T-helper 22 cell (primary cell): ENCODE results near the gene NCK2.

Source experiments
- DNase-seq: peaks from one replicate; pipeline ENCODE4 v3.0.0-alpha.2; 2020; ENCODE audit warnings: low read depth

Gene NCK2

DNA sequence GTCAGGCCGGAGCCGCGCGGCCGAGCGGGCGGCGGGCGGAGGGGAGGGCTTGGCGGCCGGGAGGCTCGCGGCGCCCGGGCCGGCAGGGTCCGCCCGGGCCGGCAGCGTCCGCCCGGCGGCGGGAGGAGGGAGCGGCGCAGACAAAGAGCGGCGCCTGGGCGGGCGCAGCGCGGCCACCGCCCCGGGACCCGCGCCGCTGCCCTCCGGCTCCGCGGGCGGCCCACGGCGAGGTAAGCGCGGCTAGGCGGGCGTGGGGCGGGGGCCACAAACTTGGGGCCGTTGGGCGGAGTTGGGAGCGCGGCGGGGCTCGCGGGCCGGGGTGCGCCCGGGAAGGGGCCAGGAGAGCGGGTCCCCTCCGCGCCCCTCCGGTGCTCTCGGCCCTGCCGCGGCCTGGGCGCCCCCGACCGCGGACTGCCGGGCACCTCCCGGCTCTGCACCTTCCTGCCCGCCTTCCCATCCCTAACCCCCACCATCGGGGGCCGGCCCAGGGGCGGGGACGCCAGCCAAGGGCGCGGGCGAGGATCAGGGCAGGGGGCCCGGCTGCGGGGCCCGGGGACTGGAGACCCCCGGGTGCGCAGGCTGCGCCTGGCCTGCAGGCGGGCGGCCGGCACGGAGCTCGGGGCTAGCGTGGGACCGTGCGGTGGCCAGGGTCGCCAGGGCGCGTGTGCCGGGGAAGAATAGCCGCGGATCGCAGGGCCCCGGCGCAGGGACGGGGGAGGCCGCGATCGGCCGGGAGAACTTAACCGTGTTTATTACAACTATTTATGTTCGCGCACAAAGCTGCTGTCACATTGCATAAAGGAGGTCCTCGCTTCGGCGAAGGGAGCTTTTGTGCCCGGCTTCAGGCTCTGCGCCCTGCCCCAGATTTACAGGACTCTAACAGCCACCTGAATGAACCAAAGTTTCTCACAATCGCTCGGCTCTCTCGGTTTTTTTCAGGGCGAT, at the start of gene NCK2:
Gene NCK2, plus strand, starts transcription at position 4 of the 945 bp plus-strand sequence. CDS start 110,152 bp downstream, outside the sequence.
- DNase-seq, result no peak

GRCh38 chr2:105697781-105698449, 46.8 kb upstream of the NCK2 start:
- DNase-seq, result no peak

DNA sequence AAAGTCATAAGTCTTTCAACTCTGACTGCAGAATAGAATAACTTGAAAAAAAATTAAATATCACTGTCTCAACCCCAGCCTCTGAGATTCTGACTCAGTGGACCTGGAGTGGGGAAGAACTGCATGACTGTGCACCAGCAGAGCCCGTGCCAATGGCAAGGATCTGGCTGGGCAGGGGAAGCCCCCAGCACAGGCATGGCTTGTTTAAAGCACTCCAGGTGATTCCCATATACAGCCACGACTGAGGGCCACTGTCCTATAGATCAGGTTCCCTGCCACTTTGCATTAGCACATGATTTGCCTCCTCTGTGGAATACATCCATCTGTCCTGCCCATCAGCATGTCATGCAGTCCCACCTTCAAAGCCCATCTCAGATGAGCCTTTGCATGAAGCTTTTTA, 45.9 kb upstream of the NCK2 start:
- no peak for DNase-seq

DNA sequence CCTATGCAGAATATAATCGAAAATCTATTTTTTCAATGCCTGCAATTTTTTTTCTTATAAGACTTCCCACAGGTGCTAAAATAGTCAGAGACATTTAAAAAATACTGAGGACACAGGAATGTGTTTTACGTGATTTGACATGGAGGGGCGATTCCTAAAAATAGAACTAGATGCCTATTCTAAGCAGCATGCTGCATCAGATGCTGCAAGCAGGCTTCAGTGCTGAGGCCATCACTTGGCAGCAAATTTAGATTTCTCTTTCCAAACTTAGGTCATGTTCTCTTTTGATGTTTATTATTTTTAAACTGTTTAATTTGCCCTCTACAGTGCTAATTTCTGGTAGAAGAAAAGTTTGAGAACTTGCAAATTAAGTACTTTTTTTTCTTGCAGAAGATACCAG, 43.7 kb upstream of the NCK2 start:
- DNase-seq, result no peak

- no peak for DNase-seq
Observed at GRCh38 chr2:105708697-105709096, 36.0 kb upstream of the NCK2 start.

DNA sequence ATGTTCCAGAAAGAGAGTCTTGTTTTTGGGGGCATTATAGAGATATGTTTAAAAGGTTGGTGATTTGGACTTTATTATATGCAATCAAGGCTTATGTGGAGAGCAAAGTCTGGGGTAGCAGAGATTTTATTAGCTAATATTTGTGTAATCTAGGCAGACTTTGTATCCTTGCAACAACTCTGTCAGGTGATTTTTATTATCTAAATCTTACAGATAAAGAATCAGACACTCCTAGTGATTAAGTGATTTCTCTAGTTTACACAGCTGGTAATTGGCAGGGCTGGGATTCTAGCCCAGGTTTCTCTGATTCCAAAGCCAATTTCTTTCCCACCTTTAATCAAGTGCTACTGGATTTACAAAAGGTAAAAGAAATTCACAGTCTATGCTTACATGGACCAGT, 33.3 kb upstream of the NCK2 start:
- no peak for DNase-seq

- DNase-seq, result no peak
Observed at GRCh38 chr2:105712166-105712915, 32.4 kb upstream of the NCK2 start.

- no peak for DNase-seq
Observed at GRCh38 chr2:105712981-105713596, 31.6 kb upstream of the NCK2 start.

DNA sequence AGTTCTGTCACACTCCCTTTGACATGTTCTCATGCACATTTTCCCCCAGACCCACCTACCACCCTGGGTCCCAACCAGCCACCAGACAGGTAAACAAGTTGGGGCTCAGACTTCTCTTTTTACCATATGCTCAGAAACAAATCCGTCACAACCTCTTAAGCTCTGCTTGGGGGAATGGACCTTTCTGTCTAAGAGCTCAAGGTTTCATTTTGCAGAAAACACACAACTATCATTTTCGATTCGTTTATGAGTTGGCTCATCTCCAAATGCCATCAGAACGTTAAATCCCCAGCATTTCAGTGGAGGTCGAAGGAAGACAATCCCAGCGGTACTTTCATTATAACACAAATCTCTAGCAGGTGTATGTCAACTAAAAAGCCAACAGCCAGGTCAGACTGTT, 30.6 kb upstream of the NCK2 start:
- no peak for DNase-seq

- DNase-seq, result no peak
Observed at GRCh38 chr2:105718846-105719481, 25.7 kb upstream of the NCK2 start.

DNA sequence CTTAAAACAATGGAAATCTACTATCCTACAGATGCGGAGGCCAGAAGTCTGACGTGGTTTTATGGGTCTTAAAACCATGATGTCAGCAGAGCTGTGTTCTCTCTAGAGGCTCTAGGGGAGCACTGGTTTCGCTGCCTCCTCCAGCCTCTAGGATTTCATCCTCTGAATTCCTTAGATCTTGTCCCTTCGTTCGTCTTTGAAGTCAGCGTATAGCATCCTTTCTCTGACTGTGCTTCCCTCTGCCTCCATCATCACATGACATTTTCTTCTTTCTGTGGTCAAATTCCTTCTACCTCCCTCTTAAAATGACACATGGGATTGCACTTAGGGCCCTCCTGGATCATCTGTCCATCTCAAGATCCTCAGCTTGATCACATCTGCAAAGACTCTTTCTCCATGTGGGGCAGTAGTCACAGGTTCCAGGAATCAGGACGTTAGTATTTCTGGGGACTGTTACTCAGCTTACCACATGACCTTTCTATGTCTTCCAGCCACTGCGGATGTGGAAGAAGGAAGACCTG, 22.7 kb upstream of the NCK2 start:
- no peak for DNase-seq

- no peak for DNase-seq
Observed at GRCh38 chr2:105722726-105723297, 21.9 kb upstream of the NCK2 start.

GRCh38 chr2:105723431-105723830, 21.3 kb upstream of the NCK2 start:
- no peak for DNase-seq

GRCh38 chr2:105725388-105725787, 19.3 kb upstream of the NCK2 start:
- no peak for DNase-seq

DNA sequence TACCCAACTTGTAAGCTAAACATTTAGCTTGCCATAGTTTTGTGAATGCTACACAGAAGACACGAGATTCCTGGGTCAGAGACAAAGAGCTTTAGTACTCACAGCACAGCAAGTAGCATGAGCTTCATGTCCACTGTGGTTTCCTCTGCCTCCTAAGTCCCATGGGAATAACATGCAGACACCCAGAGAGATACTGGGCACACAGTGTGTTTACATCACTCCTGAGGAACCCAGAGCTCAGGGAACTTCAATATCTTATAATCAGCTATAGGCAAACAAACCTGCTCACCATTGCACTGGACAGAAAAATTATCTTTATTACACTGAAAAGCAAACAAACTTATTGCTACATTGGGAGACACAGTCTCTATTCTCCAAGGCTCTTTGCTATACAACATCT, 14.5 kb upstream of the NCK2 start:
- no peak for DNase-seq

GRCh38 chr2:105731511-105731910, 13.2 kb upstream of the NCK2 start:
- no peak for DNase-seq

GRCh38 chr2:105732101-105732500, 12.6 kb upstream of the NCK2 start:
- DNase-seq, result no peak

DNA sequence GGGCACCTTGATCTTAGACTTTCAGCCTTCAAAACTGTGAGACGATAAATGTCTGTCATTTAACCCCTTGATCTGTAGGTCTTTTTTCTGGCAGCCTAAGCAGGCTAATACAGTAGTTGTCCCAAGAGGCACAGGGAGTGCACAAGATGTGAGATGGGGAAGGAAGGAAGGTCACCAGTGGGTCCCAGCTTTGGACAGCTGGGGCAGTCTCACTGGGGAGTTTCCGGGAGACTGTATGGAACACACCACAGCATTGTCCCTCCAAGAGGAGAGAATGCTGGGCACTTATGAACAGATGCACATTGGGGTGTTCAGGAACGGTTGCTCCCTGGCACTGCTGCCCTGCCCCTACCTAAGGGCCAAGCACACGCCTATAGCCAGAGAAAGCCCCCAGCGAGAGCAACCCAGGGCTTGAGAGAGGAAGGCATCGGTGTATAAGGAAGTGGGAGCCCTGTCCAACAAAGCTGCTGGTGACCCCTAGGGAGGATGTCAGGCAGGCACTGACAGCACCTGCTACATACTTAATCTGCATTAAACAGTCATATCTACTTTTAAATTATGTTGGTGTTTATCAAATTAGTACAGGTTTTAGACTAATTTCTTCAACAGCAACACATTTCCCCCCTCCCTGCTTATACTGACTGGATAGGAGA, 11.6 kb upstream of the NCK2 start:
- no peak for DNase-seq

DNA sequence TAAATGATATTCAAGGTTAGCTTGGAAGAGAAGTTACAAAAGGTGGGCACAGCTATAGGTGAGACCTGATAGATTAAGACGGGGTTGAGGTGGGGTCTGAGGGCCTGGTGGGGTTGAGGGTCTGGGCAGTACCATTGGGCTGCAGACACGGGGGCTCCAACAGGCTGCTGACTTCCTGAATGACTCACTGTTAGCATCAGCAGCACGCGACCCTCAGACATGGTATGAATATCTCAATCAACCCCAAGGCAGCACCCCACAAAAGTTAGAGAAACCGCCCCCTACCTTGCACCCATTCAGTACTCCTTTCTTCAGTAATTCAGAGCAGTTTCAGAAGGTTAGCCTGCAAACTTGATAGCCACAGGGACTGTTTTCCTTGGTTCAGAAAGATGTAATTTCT, 10.8 kb upstream of the NCK2 start:
- no peak for DNase-seq

GRCh38 chr2:105734762-105735538, 9.8 kb upstream of the NCK2 start:
- no peak for DNase-seq
